Measurements from ENCODE around the gene IFT22.

DNA sequence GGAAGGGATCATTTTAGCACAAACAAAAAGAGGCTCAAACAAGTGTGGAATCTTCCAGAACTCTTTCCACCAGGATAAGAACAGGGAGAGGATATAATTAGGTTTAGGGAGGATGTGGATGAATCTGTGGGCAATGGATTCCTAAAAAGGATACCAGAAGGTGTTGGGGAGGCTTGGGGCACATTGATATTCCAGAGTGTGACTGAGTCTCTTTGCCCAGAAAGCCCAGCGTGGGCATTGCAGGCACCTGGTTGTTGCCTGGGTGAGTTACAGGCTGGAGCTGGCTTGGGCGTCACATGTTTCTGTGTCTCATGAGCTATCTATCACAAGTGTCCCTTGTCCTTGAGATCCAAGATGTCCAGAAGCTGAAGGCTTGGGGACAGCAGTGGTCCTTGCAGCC lies 44.3 kb upstream of the IFT22 start:
- TF ChIP-seq, protein P1, sequence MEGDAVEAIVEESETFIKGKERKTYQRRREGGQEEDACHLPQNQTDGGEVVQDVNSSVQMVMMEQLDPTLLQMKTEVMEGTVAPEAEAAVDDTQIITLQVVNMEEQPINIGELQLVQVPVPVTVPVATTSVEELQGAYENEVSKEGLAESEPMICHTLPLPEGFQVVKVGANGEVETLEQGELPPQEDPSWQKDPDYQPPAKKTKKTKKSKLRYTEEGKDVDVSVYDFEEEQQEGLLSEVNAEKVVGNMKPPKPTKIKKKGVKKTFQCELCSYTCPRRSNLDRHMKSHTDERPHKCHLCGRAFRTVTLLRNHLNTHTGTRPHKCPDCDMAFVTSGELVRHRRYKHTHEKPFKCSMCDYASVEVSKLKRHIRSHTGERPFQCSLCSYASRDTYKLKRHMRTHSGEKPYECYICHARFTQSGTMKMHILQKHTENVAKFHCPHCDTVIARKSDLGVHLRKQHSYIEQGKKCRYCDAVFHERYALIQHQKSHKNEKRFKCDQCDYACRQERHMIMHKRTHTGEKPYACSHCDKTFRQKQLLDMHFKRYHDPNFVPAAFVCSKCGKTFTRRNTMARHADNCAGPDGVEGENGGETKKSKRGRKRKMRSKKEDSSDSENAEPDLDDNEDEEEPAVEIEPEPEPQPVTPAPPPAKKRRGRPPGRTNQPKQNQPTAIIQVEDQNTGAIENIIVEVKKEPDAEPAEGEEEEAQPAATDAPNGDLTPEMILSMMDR (conservative IDR thresholded peaks at IDR 0.05 in 1 of 2, IDR thresholded peaks at IDR 0.05 in 1 of 2; ENCODE audit: extremely low read depth in 1 of 2, insufficient read depth in 1 of 2, low read depth in 1 of 2, low read length in 2 of 2) = no peak
- TF ChIP-seq EZH2 (IDR thresholded peaks at IDR 0.05; ENCODE audit: borderline replicate concordance, low read length) = no peak
